Measurements from ENCODE around the gene OR5K1. TPM values are rescaled to one million over a fixed set of nuclear protein-coding genes. Genes with fewer than 3 reads are reported as not detected.

The OR5K1 gene
- total and polyA plus RNA-seq, 9 donors: not detected

- no peaks in the 10 kb centered on the region for H3K27me3 ChIP-seq
- no peak overlapping the region for H3K27ac ChIP-seq
- no peaks in the 10 kb centered on the region for H3K4me1 ChIP-seq (ENCODE audit: insufficient read depth)
- H3K9me3 ChIP-seq: no peaks in the 10 kb centered on the region
- 77 to 91% (median 80%) methylated on average over 5 of the region's 5 CpGs for WGBS, 3 donors
- no peaks in the 10 kb centered on the region for H3K36me3 ChIP-seq
- intact Hi-C loops (cut with DNase I): no loop called here
- no peak for DNase-seq
- no peak for TF ChIP-seq CTCF (IDR thresholded peaks at IDR 0.05)
- no peak for TF ChIP-seq EP300 (IDR thresholded peaks at IDR 0.05)
- TF ChIP-seq POLR2A (IDR thresholded peaks at IDR 0.05): no peak
- no peak overlapping the region for H3K4me3 ChIP-seq
These were observed 39.0 kb downstream of the OR5K1 start for GRCh38 chr3:98501863-98502576.

- 19 to 26% (median 22%) methylated on average over 4 of the region's 4 CpGs for WGBS, 3 donors
- H3K36me3 ChIP-seq: no peaks in the 10 kb centered on the region
- no peaks in the 10 kb centered on the region for H3K27me3 ChIP-seq
- intact Hi-C loops (cut with DNase I): no loop called here
- H3K4me1 ChIP-seq (ENCODE audit: insufficient read depth): no peaks in the 10 kb centered on the region
- H3K4me3 ChIP-seq: no peak overlapping the region
- H3K9me3 ChIP-seq: no peaks in the 10 kb centered on the region
- TF ChIP-seq EP300 (IDR thresholded peaks at IDR 0.05): no peak
- no peak for TF ChIP-seq CTCF (IDR thresholded peaks at IDR 0.05)
- no peak for TF ChIP-seq POLR2A (IDR thresholded peaks at IDR 0.05)
- no peak overlapping the region for H3K27ac ChIP-seq
- no peak for DNase-seq
These were observed 41.5 kb downstream of the OR5K1 start for GRCh38 chr3:98504539-98504938.

GRCh38 chr3:98508582-98508981 is 45.6 kb downstream of the OR5K1 start:
- no peak overlapping the region for H3K27ac ChIP-seq
- no peak overlapping the region for H3K4me3 ChIP-seq
- no peaks in the 10 kb centered on the region for H3K9me3 ChIP-seq
- no peak for DNase-seq
- H3K36me3 ChIP-seq: no peaks in the 10 kb centered on the region
- intact Hi-C loops (cut with DNase I): no loop called here
- TF ChIP-seq CTCF (IDR thresholded peaks at IDR 0.05) (no peak), POLR2A (IDR thresholded peaks at IDR 0.05) (no peak), EP300 (IDR thresholded peaks at IDR 0.05) (no peak)
- WGBS, 3 donors: 96 to 99% (median 97%) methylated on average over 2 of the region's 2 CpGs
- H3K4me1 ChIP-seq (ENCODE audit: insufficient read depth): no peaks in the 10 kb centered on the region
- H3K27me3 ChIP-seq: no peaks in the 10 kb centered on the region

- intact Hi-C loops (cut with DNase I): no loop called here
- Histone ChIP-seq H3K27ac (no peak overlapping the region), H3K4me3 (no peak overlapping the region), H3K4me1 (ENCODE audit: insufficient read depth) (no peaks in the 10 kb centered on the region), H3K36me3 (no peaks in the 10 kb centered on the region), H3K9me3 (no peaks in the 10 kb centered on the region), H3K27me3 (no peaks in the 10 kb centered on the region)
- no peak for DNase-seq
- 95 to 96% (median 96%) methylated on average over 4 of the region's 4 CpGs for WGBS, 3 donors
- TF ChIP-seq EP300 (IDR thresholded peaks at IDR 0.05): no peak
- no peak for TF ChIP-seq CTCF (IDR thresholded peaks at IDR 0.05)
- no peak for TF ChIP-seq POLR2A (IDR thresholded peaks at IDR 0.05)
These were observed 49.6 kb downstream of the OR5K1 start for GRCh38 chr3:98512576-98512975.

Data from ovary (tissue), 9 donors.